ENCODE results near the gene EDRF1. TPM values are rescaled to one million over a fixed set of nuclear protein-coding genes. Genes with fewer than 3 reads are reported as not detected.

The EDRF1 gene
- total RNA-seq, 1 donor from 2014 or later, result 47.4 TPM

DNA sequence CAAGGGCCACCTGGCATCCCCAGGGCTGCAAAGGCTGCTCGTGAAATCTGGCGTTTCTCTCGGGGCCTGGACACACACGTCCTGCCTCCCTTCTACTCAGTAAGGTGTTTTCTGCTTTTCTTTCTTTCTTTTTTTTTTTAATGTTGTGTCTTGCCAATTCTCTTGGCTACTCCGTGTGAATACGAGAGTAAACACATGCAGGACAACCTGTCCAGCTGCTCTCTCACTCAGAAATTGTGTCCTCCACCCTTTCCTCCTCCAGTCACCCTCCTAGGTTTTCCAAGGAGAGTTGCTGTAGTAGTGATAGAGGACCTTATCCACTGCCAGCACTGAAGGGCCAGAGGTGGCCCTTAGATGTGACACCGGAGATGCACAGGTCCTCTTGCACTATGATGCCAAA is 35.7 kb upstream of the EDRF1 start:
- DNase-seq (ENCODE audit: low spot score, unreplicated experiment), result no peak
- no peaks in the 10 kb centered on the region for H3K36me3 Mint-ChIP-seq (ENCODE audit: insufficient read depth)
- H3K4me1 Mint-ChIP-seq (ENCODE audit: low read depth), result no peaks in the 10 kb centered on the region
- H3K27ac Mint-ChIP-seq, result no peak overlapping the region
- TF ChIP-seq, protein P1, sequence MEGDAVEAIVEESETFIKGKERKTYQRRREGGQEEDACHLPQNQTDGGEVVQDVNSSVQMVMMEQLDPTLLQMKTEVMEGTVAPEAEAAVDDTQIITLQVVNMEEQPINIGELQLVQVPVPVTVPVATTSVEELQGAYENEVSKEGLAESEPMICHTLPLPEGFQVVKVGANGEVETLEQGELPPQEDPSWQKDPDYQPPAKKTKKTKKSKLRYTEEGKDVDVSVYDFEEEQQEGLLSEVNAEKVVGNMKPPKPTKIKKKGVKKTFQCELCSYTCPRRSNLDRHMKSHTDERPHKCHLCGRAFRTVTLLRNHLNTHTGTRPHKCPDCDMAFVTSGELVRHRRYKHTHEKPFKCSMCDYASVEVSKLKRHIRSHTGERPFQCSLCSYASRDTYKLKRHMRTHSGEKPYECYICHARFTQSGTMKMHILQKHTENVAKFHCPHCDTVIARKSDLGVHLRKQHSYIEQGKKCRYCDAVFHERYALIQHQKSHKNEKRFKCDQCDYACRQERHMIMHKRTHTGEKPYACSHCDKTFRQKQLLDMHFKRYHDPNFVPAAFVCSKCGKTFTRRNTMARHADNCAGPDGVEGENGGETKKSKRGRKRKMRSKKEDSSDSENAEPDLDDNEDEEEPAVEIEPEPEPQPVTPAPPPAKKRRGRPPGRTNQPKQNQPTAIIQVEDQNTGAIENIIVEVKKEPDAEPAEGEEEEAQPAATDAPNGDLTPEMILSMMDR (IDR thresholded peaks at IDR 0.05; ENCODE audit: unreplicated experiment), result no peak
- H3K4me3 Mint-ChIP-seq (ENCODE audit: low read depth), result no peak overlapping the region
- no peaks in the 10 kb centered on the region for H3K9me3 Mint-ChIP-seq (ENCODE audit: low read depth)
- peaks cover 5% of the 10 kb centered on the region for H3K27me3 Mint-ChIP-seq

DNA sequence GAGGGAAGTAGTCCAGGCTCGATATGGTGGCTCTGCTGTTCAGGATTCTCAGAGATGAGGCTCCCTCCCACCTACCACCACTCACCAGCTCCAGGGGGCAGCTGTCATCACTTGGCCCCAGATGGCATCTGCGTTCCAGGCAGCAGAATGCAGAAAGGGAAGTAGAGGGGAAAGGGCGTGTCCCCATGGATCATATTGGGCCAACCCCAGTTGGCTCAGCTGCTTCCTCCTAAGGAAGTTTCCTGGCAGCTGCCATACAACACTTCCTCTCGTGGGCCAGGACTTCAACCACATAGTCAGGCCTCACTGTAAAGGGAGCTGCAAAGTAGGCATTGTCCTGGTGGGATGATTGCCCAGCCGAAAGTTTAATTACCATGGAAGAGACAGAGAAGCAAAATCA is 34.9 kb upstream of the EDRF1 start:
- no peaks in the 10 kb centered on the region for H3K36me3 Mint-ChIP-seq (ENCODE audit: insufficient read depth)
- H3K4me1 Mint-ChIP-seq (ENCODE audit: low read depth), result no peaks in the 10 kb centered on the region
- H3K27me3 Mint-ChIP-seq, result peaks cover 5% of the 10 kb centered on the region
- H3K4me3 Mint-ChIP-seq (ENCODE audit: low read depth), result no peak overlapping the region
- DNase-seq (ENCODE audit: low spot score, unreplicated experiment), result no peak
- no peaks in the 10 kb centered on the region for H3K9me3 Mint-ChIP-seq (ENCODE audit: low read depth)
- H3K27ac Mint-ChIP-seq, result no peak overlapping the region
- TF ChIP-seq, protein P1 (IDR thresholded peaks at IDR 0.05; ENCODE audit: unreplicated experiment), result no peak

DNA sequence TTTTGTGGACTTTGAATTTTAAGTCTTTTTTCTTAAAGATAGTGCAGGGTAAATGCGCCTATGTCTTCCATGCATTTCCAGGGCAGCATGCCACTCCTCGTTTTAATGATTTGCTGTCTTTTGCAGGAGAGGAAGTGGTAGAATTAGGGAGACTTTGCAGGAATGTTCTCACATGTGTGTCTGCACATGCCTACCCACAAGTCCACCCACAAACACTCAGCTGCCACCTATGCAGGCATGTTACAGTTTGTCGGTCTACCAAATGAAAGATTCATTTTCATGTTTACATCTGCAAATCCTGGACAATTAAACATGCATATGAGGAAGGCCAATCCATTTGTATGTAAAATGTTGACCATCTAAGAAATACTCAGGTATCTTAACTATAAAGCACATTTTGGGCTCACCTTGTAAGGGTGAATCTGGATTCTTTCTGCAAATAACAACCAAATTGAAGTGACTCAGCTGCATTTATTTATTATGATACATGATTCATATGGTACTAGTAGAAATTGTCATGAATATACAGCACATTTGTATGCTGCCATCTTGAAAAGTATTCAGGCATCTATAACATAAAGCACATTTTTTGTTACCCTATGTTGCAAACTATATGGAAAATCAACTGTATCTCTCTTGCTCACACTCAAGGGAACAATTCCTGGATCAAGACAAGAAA is 31.9 kb upstream of the EDRF1 start:
- no peaks in the 10 kb centered on the region for H3K36me3 Mint-ChIP-seq (ENCODE audit: insufficient read depth)
- no peaks in the 10 kb centered on the region for H3K9me3 Mint-ChIP-seq (ENCODE audit: low read depth)
- no peak overlapping the region for H3K4me3 Mint-ChIP-seq (ENCODE audit: low read depth)
- peaks cover 5% of the 10 kb centered on the region for H3K27me3 Mint-ChIP-seq
- H3K27ac Mint-ChIP-seq, result no peak overlapping the region
- no peak for DNase-seq (ENCODE audit: low spot score, unreplicated experiment)
- H3K4me1 Mint-ChIP-seq (ENCODE audit: low read depth), result peaks cover 10% of the 10 kb centered on the region
- TF ChIP-seq, protein P1 (IDR thresholded peaks at IDR 0.05; ENCODE audit: unreplicated experiment), result no peak

DNA sequence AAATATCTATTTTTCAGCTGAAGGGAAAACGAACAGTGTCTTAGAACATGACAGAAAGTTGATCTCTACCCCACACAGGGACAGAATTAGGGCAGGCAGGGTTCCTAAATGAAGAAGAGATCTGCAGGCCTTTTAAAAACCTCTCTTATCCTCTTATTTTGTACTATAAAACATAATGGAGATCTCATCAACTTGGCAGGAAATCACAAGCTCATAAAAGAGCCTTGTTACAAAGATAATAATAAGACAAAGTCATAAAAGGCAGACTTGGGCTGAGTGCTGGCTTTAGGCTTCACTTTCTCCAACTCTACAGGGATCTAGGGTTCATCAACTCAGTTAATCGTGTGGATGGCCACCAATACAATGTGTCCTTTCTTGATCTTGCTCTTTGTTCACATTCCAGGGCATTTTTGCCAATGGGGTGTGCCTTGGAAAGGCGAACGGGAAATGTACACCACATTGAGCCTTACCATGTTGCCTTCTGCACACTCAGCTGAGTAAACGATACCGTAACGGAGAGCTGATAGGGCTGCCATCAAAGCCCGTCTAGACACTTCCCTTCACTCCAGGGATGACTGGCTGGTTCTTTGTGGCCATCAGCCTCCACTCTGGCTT is 29.4 kb upstream of the EDRF1 start:
- Mint-ChIP-seq H3K27me3 (no peaks in the 10 kb centered on the region), H3K36me3 (ENCODE audit: insufficient read depth) (no peaks in the 10 kb centered on the region), H3K27ac (no peak overlapping the region), H3K4me1 (ENCODE audit: low read depth) (peaks cover 10% of the 10 kb centered on the region), H3K9me3 (ENCODE audit: low read depth) (no peaks in the 10 kb centered on the region), H3K4me3 (ENCODE audit: low read depth) (no peak overlapping the region)
- TF ChIP-seq, protein P1 (IDR thresholded peaks at IDR 0.05; ENCODE audit: unreplicated experiment), result no peak
- no peak for DNase-seq (ENCODE audit: low spot score, unreplicated experiment)

DNA sequence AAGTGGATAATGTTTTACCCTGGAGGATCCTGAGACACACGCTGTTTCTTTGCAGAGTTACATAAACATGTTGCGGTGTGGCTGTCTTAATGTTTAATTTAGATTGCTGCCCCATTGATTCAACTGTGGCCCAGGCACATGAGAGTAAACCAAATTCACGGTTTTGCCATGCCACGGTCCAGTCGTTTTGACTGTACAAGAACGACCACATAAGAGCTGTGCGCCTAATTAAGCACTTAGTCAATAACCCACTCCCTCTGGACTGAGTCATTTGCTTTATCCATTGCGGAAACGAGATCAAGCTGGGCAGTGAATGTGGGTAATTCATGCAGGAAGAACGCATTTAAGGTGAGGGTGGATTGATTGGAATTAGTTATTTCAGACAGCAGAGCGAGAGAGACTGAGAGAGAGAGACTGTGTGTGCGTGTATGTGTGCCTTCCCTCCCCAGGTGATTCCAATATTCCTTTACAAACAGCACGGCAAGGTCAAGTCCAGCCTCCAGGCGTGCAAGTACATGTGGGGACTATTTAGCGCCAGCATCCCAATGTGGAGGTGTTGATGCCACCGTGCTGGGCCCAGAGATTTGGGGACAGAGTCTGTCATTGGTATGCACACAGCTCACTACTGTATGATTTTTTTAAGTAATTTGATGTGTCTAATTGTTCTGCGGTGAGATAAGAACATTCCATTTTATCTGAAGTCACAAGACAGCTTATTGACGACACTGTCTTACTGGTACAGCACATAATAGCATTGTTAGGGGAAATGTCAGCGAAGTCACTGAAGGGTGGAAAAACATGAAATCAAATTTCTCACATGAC is 28.1 kb upstream of the EDRF1 start:
- Mint-ChIP-seq H3K27ac (peak overlapping the region; percentile 59), H3K4me1 (ENCODE audit: low read depth) (peaks cover 10% of the 10 kb centered on the region), H3K27me3 (no peaks in the 10 kb centered on the region)

More for the DNA sequence above, 28.1 kb upstream of the EDRF1 start:
- H3K9me3 Mint-ChIP-seq (ENCODE audit: low read depth), result no peaks in the 10 kb centered on the region
- no peak for DNase-seq (ENCODE audit: low spot score, unreplicated experiment)
- no peak overlapping the region for H3K4me3 Mint-ChIP-seq (ENCODE audit: low read depth)
- TF ChIP-seq, protein P1 (IDR thresholded peaks at IDR 0.05; ENCODE audit: unreplicated experiment), result no peak
- H3K36me3 Mint-ChIP-seq (ENCODE audit: insufficient read depth), result no peaks in the 10 kb centered on the region
